GM12801 (cell line): ENCODE measurements around the gene ZNF627.

Source experiments
- TF ChIP-seq, protein P1 (sequence below): IDR thresholded peaks from one replicate; pipeline ENCODE4 v1.5.1; 2011; ENCODE audit warnings: control low read depth; ENCODE audit not compliant: insufficient read length; ENCODE audit errors: extremely low read depth

Gene ZNF627

GRCh38 chr19:11606484-11606883 is 9.2 kb downstream of the ZNF627 start:
- TF ChIP-seq, protein P1, sequence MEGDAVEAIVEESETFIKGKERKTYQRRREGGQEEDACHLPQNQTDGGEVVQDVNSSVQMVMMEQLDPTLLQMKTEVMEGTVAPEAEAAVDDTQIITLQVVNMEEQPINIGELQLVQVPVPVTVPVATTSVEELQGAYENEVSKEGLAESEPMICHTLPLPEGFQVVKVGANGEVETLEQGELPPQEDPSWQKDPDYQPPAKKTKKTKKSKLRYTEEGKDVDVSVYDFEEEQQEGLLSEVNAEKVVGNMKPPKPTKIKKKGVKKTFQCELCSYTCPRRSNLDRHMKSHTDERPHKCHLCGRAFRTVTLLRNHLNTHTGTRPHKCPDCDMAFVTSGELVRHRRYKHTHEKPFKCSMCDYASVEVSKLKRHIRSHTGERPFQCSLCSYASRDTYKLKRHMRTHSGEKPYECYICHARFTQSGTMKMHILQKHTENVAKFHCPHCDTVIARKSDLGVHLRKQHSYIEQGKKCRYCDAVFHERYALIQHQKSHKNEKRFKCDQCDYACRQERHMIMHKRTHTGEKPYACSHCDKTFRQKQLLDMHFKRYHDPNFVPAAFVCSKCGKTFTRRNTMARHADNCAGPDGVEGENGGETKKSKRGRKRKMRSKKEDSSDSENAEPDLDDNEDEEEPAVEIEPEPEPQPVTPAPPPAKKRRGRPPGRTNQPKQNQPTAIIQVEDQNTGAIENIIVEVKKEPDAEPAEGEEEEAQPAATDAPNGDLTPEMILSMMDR: no peak

GRCh38 chr19:11611730-11612129 is 14.4 kb downstream of the ZNF627 start:
- TF ChIP-seq, protein P1: no peak

DNA sequence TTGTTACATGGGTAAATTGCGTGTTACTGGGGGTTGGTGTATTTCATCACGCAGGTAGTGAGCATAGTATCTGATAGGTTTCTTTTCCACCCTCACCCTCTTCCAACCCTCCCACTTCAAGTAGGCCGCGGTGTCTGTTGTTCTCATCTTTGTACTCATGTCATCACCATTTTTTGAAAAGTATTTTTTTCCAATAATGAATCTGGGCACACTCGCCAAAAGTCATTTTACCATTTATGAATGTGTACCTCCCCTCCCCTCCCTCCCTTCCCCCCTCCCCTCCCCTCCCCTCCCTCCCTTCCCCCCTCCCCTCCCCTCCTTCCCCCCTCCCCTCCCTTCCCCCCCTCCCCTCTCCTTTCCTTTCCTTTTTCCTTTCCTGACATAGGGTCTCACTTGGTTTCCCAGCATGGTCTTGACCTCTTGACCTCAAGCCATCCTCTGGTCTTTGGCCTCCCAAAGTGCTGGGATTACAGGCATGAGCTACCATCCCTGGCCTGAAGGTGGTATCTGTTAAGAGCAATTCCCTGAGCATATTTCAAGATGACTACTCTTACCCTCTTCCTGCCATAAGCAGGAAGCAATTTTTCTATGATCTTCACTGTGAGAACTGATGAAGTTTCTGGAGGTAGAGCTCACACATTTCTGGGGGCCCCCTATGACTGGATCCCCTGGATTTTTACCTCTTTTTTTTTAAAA is 15.7 kb downstream of the ZNF627 start:
- TF ChIP-seq, protein P1: no peak

DNA sequence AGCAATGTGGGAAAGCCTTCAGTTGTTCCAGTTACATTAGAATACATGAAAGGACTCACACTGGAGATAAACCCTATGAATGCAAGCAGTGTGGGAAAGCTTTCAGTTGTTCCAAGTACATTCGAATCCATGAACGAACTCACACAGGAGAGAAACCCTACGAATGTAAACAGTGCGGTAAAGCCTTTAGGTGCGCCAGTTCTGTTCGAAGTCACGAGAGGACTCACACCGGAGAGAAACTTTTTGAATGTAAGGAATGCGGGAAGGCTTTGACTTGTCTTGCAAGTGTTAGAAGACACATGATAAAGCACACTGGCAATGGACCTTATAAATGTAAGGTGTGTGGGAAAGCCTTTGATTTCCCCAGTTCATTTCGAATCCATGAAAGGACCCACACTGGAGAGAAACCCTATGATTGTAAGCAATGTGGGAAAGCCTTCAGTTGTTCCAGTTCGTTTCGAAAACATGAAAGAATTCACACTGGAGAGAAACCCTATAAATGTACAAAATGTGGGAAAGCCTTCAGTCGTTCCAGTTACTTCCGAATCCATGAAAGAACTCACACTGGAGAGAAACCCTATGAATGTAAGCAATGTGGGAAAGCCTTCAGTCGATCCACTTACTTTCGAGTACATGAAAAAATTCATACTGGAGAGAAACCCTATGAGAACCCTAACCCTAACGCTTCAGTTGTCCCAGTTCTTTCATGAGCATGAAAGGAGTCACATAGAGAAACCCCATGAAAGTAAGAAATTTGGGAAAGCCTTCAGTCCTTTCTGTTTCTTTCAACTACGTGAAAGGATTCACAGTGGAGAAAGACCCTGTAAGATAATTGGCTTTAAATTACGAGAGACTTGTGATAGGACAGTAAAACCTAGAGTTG is 20.1 kb downstream of the ZNF627 start:
- TF ChIP-seq, protein P1: no peak

DNA sequence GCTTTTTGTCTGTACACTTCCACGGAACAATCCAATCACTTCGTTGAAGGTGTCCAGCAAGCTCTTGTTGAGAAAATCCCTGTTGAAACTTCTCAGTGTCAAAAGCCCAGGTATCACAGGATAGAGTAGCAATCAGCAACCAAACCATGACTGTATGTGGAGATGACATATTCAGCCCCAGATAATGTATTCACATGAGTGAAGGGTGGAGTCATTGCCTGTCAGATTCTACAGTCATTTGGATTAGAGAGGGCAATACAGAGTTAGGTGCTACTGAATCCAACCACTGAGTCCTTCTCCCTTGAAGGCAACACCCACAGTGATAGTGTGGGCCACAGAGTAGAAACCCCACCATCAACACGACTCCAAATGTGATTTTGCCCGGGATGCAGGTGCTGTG is 23.3 kb downstream of the ZNF627 start:
- TF ChIP-seq, protein P1: no peak

GRCh38 chr19:11624069-11624463 is 26.8 kb downstream of the ZNF627 start:
- TF ChIP-seq, protein P1: no peak

GRCh38 chr19:11626252-11626651 is 29.0 kb downstream of the ZNF627 start:
- TF ChIP-seq, protein P1: no peak
